Hepatocyte (in vitro differentiated cells): ENCODE data around the gene PHLDA3. TPM values are rescaled to one million over a fixed set of nuclear protein-coding genes. Genes with fewer than 3 reads are reported as not detected.
A peak's percentile ranks its signal among the peaks of the same experiment; 100 is the strongest.

Source experiments
- DNase-seq: peaks from one replicate; pipeline ENCODE4 v3.0.0-alpha.2; 2016; ENCODE audit warnings: low spot score
- H2AFZ ChIP-seq: fragments of 200-600 bp; sonication (generic); 2 replicates; pipeline ENCODE4 v1.6.0; 2016; ENCODE audit warnings: antibody characterized with exemption, mild to moderate bottlenecking
- H3K27ac ChIP-seq: fragments of 200-600 bp; sonication (generic); 2 replicates; pipeline ENCODE4 v1.5.1; 2016; ENCODE audit warnings: mild to moderate bottlenecking
- H3K27me3 ChIP-seq: fragments of 200-600 bp; sonication (generic); 2 replicates; pipeline ENCODE4 v1.6.1; 2016
- H3K36me3 ChIP-seq: fragments of 200-600 bp; sonication (generic); replicated peaks from 2 replicates; pipeline ENCODE4 v1.5.1; 2016; ENCODE audit warnings: low read depth; ENCODE audit not compliant: insufficient read depth
- H3K4me1 ChIP-seq: fragments of 200-600 bp; sonication (generic); 2 replicates; pipeline ENCODE4 v1.5.1; 2016; ENCODE audit warnings: mild to moderate bottlenecking, moderate library complexity; ENCODE audit not compliant: insufficient read depth
- H3K4me2 ChIP-seq: fragments of 200-600 bp; sonication (generic); 2 replicates; pipeline ENCODE4 v1.6.0; 2016
- H3K4me3 ChIP-seq: fragments of 200-600 bp; sonication (generic); 2 replicates; pipeline ENCODE4 v1.5.1; 2016; ENCODE audit warnings: mild to moderate bottlenecking
- H3K79me2 ChIP-seq: fragments of 200-600 bp; sonication (generic); 2 replicates; pipeline ENCODE4 v1.6.0; 2017; ENCODE audit warnings: mild to moderate bottlenecking
- H3K9me2 ChIP-seq: fragments of 200-600 bp; sonication (generic); replicated peaks from 2 replicates; pipeline ENCODE4 v1.6.0; 2017; ENCODE audit warnings: mild to moderate bottlenecking; ENCODE audit not compliant: insufficient read depth
- H3K9me3 ChIP-seq: fragments of 200-600 bp; sonication (generic); 2 replicates; pipeline ENCODE4 v1.5.1; 2016; ENCODE audit warnings: low read depth, mild to moderate bottlenecking
- H4K20me1 ChIP-seq: fragments of 200-600 bp; sonication (generic); 2 replicates; pipeline ENCODE4 v1.6.0; 2016; ENCODE audit warnings: mild to moderate bottlenecking; ENCODE audit not compliant: insufficient read depth, poor library complexity, severe bottlenecking
- EZH2 ChIP-seq: fragments of 200-600 bp; sonication (generic); IDR thresholded peaks from 2 replicates; pipeline ENCODE4 v1.6.1; 2016; ENCODE audit warnings: antibody characterized with exemption, mild to moderate bottlenecking, borderline replicate concordance
- EZH2phosphoT487 ChIP-seq: fragments of 200-600 bp; sonication (generic); IDR thresholded peaks from one replicate; pipeline ENCODE4 v1.6.1; 2018; ENCODE audit warnings: antibody characterized with exemption, mild to moderate bottlenecking, low read depth, moderate library complexity; ENCODE audit not compliant: unreplicated experiment, severe bottlenecking
- WGBS: methylation state at CpG from one replicate; pipeline ENCODE4 v1.1.6; 2016; ENCODE audit warnings: low lambda C conversion rate; ENCODE audit errors: missing lambda C conversion rate; 5-methylcytosine and 5-hydroxymethylcytosine counted together
- polyA plus RNA-seq: library from polyadenylated mRNA; unstranded; fragments of >200 nt; fragmentation: Nextera tagmentation; extraction: Ambion mirVana; gene quantifications from 2 replicates; pipeline ENCODE4 v1.2.1, GENCODE V29; 2016
- total RNA-seq: library from RNA; depleted of rRNA; stranded (reverse); fragments of >200 nt; gene quantifications from 2 replicates; pipeline ENCODE4 v1.2.3, GENCODE V29; 2014
- TF ChIP-seq, protein P1 (sequence below): fragments of 200-600 bp; sonication (generic); IDR thresholded peaks from 2 replicates; pipeline ENCODE4 v1.5.1; 2016; ENCODE audit warnings: antibody characterized with exemption, mild to moderate bottlenecking; ENCODE audit not compliant: poor library complexity

Gene PHLDA3
- total and polyA plus RNA-seq, 2 experiments from 2014 or later, result 30.2 to 62.9 TPM

DNA sequence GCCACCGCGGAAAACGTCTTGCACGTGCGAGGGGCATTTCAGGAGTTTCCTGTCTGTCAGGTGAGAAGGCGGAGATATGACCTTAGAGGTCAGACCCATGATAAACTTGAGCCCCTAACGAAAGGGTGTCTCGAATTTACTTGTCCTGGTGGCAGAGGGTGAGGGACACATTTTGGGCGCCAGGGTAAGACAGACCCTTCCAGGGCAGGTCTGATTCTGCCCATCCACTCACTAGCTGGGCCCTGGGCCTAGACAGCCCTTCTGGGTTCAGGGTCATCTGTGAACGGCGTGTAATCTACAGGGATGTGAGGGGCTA lies 38.3 kb upstream of the PHLDA3 start:
- DNase-seq, result no peak
- H3K36me3 ChIP-seq, result no peaks in the 10 kb centered on the region
- H3K4me1 ChIP-seq, result peaks cover 30% of the 10 kb centered on the region
- H3K9me2 ChIP-seq, result no peaks in the 10 kb centered on the region
- peak overlapping the region; percentile 46 for H3K27ac ChIP-seq
- H3K4me2 ChIP-seq, result peak overlapping the region; percentile 78
- no peaks in the 10 kb centered on the region for H3K79me2 ChIP-seq
- no peak overlapping the region for H3K4me3 ChIP-seq
- no peaks in the 10 kb centered on the region for H4K20me1 ChIP-seq
- 56% methylated on average over 11 of the region's 11 CpGs for WGBS
- H3K27me3 ChIP-seq, result no peaks in the 10 kb centered on the region
- no peaks in the 10 kb centered on the region for H3K9me3 ChIP-seq
- TF ChIP-seq, protein P1, sequence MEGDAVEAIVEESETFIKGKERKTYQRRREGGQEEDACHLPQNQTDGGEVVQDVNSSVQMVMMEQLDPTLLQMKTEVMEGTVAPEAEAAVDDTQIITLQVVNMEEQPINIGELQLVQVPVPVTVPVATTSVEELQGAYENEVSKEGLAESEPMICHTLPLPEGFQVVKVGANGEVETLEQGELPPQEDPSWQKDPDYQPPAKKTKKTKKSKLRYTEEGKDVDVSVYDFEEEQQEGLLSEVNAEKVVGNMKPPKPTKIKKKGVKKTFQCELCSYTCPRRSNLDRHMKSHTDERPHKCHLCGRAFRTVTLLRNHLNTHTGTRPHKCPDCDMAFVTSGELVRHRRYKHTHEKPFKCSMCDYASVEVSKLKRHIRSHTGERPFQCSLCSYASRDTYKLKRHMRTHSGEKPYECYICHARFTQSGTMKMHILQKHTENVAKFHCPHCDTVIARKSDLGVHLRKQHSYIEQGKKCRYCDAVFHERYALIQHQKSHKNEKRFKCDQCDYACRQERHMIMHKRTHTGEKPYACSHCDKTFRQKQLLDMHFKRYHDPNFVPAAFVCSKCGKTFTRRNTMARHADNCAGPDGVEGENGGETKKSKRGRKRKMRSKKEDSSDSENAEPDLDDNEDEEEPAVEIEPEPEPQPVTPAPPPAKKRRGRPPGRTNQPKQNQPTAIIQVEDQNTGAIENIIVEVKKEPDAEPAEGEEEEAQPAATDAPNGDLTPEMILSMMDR, result no peak
- H2AFZ ChIP-seq, result no peak overlapping the region

DNA sequence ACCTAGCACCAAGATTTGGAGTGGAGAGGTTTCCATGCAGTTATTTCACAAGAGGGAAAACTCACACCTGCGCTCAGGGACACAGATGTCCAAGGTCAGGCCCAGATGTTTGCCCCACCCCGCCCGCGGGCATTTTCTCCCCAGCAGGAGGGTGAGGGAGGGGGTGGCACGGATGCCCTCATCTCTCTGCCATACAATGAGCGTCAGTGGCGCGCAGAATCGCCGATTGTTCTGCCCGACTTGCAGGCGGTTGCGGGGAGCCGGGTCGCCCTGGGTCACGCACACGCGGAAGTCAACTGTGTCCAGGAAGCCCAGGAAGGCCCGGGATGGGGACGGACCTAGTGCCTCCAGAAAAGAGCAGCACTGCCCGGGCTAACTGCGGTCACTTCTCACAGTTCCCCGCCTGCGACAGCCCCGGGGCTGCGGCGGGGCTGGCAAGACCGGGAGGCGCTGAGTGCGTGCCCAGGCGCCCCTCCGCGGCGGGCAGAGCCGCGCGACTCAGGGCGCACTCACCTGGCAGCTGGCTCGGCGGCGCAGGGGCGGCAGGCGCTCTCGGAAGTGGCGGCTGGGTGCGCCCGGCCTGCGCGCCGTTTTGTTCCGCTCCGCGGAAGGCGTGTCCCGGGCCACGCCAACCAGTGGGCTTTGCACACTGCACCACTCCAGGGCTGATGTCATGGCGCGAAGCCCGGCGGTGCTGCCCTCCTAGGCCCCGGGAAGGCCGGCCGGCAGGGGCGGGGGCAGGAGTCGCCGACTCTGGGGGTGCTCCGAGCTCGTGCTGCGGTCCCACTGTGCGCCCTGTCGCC lies 37.8 kb upstream of the PHLDA3 start, which contains the start of gene CSRP1:
Gene CSRP1, minus strand, starts transcription at position 567 of the 803 bp plus-strand sequence. CDS start 10,820 bp downstream, outside the sequence.
- Histone ChIP-seq H3K4me2 (peak within 1 kb of the TSS; percentile 78), H4K20me1 (no peaks in the 10 kb centered on the region), H3K27me3 (no peaks in the 10 kb centered on the region), H3K36me3 (no peaks in the 10 kb centered on the region), H3K79me2 (no peaks in the 10 kb centered on the region), H3K4me1 (peaks cover 30% of the 10 kb centered on the region), H3K9me3 (no peaks in the 10 kb centered on the region), H3K4me3 (peak within 1 kb of the TSS; percentile 17), H3K9me2 (no peaks in the 10 kb centered on the region), H3K27ac (peak within 1 kb of the TSS; percentile 96), H2AFZ (no peak within 1 kb of the TSS)
- WGBS, result 35% methylated on average over 60 of the region's 71 CpGs
- peak; percentile 83 for DNase-seq
- TF ChIP-seq EZH2phosphoT487 (no peak), EZH2 (no peak)
- TF ChIP-seq, protein P1, result no peak

DNA sequence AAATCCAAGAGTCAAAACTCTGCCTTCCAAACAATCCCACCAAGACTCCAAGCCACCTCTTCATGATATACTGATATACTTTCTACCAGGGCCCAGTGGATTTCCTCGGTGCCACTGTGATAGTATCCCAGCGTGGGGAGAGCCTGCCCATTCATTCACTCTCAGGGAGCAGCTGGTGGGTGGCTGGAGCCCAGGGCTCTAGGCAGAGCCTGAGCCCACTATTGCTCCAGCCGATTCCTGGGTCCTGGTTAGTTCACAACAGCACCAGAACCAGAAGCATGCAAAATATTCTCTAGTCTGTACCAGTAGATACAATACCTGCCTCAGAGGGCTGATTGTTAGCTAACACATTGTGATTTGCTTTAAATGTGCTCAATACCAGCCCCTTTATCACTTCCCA lies 37.1 kb upstream of the PHLDA3 start:
- Histone ChIP-seq H3K4me2 (peak overlapping the region; percentile 78), H3K9me2 (no peaks in the 10 kb centered on the region), H3K79me2 (peaks cover 3% of the 10 kb centered on the region), H3K4me1 (peaks cover 35% of the 10 kb centered on the region), H2AFZ (no peak overlapping the region), H3K9me3 (no peaks in the 10 kb centered on the region), H4K20me1 (no peaks in the 10 kb centered on the region), H3K27me3 (no peaks in the 10 kb centered on the region), H3K36me3 (no peaks in the 10 kb centered on the region), H3K27ac (peak overlapping the region; percentile 96), H3K4me3 (no peak overlapping the region)
- no peak for DNase-seq
- WGBS, result 96% methylated on average over 3 of the region's 3 CpGs
- TF ChIP-seq EZH2phosphoT487, result no peak

DNA sequence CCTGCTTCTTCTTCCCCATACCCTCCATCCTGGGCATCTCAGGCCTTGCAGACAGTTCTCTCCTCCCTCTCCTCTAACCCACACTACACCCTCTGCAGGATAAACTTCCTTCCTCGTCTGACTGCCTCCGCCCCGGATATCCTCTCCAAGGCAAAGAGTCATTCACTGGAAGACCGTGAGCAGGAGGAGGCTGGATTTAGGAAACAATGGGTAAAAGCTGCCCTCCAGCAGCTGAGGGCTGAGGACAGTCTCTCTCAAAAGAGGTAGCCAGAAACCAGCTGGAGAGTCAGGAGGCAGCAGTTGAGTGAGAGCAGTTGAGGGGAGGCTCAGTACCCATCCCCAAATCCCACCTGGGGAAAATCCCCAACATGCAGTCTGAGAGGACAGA lies 36.5 kb upstream of the PHLDA3 start:
- Histone ChIP-seq H3K27ac (peak overlapping the region; percentile 96), H3K9me3 (no peaks in the 10 kb centered on the region), H4K20me1 (no peaks in the 10 kb centered on the region), H3K79me2 (peaks cover 3% of the 10 kb centered on the region), H3K4me2 (peak overlapping the region; percentile 78), H3K36me3 (no peaks in the 10 kb centered on the region), H3K9me2 (no peaks in the 10 kb centered on the region), H3K4me1 (peaks cover 41% of the 10 kb centered on the region), H3K4me3 (no peak overlapping the region), H3K27me3 (no peaks in the 10 kb centered on the region), H2AFZ (no peak overlapping the region)
- TF ChIP-seq, protein P1, result no peak
- TF ChIP-seq EZH2 (no peak), EZH2phosphoT487 (no peak)
- 43% methylated on average over 4 of the region's 4 CpGs for WGBS
- DNase-seq, result no peak
